ENCODE measurements around the gene NCAN. TPM values are rescaled to one million over a fixed set of nuclear protein-coding genes. Genes with fewer than 3 reads are reported as not detected.

Gene NCAN
- total and polyA plus RNA-seq, 9 of the 15 experiments (the other 6 are each of a cell fraction or from before 2014, with no cell fraction given) = 0.04 TPM; not detected in 8

DNA sequence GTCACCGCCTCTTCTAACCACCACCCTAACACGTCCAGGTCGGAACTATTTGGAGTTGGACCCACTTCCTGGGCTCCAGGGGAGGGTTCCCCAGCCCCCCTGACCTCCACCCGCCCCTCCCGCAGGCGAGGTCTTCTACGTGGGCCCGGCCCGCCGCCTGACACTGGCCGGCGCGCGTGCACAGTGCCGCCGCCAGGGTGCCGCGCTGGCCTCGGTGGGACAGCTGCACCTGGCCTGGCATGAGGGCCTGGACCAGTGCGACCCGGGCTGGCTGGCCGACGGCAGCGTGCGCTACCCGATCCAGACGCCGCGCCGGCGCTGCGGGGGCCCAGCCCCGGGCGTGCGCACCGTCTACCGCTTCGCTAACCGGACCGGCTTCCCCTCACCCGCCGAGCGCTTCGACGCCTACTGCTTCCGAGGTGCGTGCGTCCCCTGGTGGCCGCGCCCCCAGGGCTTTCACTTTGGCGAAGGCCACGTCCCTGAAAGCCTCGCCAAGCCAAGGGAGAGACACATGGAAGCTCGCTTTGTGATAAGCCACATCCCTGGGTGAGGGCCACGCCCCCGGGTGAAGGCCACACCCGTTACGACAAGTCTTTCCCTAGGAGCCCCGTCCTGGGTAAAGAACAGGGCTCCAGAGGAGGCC is 13.2 kb downstream of the NCAN start (continued):
- TF ChIP-seq GMEB1 (CRISPR knock-in tag; IDR thresholded peaks at IDR 0.05) = peak; percentile 48
- peak; percentile 19; the same call in 1 of the 2 replicates for TF ChIP-seq ZNF12 (CRISPR knock-in tag; IDR thresholded peaks at IDR 0.05)
- peak; percentile 87; the same call in 1 of the 2 replicates for TF ChIP-seq MTA3 (IDR thresholded peaks at IDR 0.05; ENCODE audit: borderline replicate concordance)
- TF ChIP-seq ARHGAP35 (IDR thresholded peaks at IDR 0.05; ENCODE audit: partially characterized antibody) = no peak
- no peak for TF ChIP-seq MEIS2 (IDR thresholded peaks at IDR 0.05; ENCODE audit: partially characterized antibody)
- TF ChIP-seq CXXC5 (CRISPR knock-in tag; IDR thresholded peaks at IDR 0.05) = peak; percentile 94
- no peak; the same call in 1 of the 2 replicates for TF ChIP-seq HNRNPL (IDR thresholded peaks at IDR 0.05; ENCODE audit: low read depth, low read length)
- no peak for TF ChIP-seq ZBTB26 (CRISPR knock-in tag; IDR thresholded peaks at IDR 0.05)
- TF ChIP-seq MYNN (IDR thresholded peaks at IDR 0.05) = peak; percentile 53; the same call in 1 of the 2 replicates
- no peak for TF ChIP-seq MYNN (CRISPR knock-in tag; IDR thresholded peaks at IDR 0.05)
- peak; percentile 92 for TF ChIP-seq ZBTB1 (CRISPR knock-in tag; IDR thresholded peaks at IDR 0.05; ENCODE audit: borderline replicate concordance, low read depth)
- TF ChIP-seq EZH2 (IDR thresholded peaks at IDR 0.05; ENCODE audit: borderline replicate concordance, low read depth, low read length) = no peak
- TF ChIP-seq ZFP36 (IDR thresholded peaks at IDR 0.05; ENCODE audit: low read depth, low read length, partially characterized antibody) = no peak
- TF ChIP-seq, protein P1, sequence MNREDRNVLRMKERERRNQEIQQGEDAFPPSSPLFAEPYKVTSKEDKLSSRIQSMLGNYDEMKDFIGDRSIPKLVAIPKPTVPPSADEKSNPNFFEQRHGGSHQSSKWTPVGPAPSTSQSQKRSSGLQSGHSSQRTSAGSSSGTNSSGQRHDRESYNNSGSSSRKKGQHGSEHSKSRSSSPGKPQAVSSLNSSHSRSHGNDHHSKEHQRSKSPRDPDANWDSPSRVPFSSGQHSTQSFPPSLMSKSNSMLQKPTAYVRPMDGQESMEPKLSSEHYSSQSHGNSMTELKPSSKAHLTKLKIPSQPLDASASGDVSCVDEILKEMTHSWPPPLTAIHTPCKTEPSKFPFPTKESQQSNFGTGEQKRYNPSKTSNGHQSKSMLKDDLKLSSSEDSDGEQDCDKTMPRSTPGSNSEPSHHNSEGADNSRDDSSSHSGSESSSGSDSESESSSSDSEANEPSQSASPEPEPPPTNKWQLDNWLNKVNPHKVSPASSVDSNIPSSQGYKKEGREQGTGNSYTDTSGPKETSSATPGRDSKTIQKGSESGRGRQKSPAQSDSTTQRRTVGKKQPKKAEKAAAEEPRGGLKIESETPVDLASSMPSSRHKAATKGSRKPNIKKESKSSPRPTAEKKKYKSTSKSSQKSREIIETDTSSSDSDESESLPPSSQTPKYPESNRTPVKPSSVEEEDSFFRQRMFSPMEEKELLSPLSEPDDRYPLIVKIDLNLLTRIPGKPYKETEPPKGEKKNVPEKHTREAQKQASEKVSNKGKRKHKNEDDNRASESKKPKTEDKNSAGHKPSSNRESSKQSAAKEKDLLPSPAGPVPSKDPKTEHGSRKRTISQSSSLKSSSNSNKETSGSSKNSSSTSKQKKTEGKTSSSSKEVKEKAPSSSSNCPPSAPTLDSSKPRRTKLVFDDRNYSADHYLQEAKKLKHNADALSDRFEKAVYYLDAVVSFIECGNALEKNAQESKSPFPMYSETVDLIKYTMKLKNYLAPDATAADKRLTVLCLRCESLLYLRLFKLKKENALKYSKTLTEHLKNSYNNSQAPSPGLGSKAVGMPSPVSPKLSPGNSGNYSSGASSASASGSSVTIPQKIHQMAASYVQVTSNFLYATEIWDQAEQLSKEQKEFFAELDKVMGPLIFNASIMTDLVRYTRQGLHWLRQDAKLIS (CRISPR knock-in tag; IDR thresholded peaks at IDR 0.05) = 0 out of 2 replicates have a peak, but pooled peaks have one; percentile 33
- TF ChIP-seq DEAF1 (CRISPR knock-in tag; IDR thresholded peaks at IDR 0.05) = peak; percentile 46
- TF ChIP-seq SPI1 (IDR thresholded peaks at IDR 0.05; ENCODE audit: borderline replicate concordance, low read depth, low read length) = no peak
- TF ChIP-seq CBX3 (IDR thresholded peaks at IDR 0.05; ENCODE audit: borderline replicate concordance in 1 of 2, low read length in 2 of 2) = peak in 1 of 2 experiments; percentile 93; a peak in 2 of 3 replicates
- TF ChIP-seq ESRRA (IDR thresholded peaks at IDR 0.05; ENCODE audit: borderline replicate concordance, low read depth) = peak; percentile 70; the same call in 1 of the 2 replicates

Measured in K562 (cell line).